Measurements from ENCODE around the gene RIOK3.

DNA sequence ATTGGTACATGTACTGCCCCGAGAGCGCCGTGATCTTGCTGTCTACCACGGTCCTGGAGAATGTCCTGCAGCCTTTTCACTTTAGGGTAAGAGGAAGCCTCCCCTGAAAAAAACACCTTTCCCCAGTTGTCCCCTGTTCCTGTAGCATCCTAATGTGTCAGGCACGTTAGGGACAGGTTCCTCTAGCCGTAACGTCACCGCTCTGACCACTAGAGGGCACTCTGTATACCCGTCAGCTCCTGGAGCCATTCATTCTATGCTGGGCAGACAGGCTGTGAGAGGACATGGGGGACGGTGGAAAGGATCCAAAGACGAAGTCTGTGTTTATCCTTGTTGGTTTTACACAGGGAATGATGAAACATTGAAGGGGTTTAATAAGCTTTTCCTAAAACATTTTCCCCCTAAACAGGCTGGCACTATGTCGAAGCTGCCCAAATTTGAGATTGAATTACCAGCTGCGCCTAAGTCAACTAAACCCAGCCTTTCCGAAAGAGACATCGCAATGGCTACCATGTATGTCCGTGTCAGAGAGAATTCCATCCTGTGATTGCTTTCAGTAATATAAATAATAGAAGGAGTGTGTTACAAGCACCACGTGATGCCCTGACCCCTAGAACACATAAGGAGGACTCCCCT is 62.9 kb downstream of the RIOK3 start:
- TF ChIP-seq, protein P1, sequence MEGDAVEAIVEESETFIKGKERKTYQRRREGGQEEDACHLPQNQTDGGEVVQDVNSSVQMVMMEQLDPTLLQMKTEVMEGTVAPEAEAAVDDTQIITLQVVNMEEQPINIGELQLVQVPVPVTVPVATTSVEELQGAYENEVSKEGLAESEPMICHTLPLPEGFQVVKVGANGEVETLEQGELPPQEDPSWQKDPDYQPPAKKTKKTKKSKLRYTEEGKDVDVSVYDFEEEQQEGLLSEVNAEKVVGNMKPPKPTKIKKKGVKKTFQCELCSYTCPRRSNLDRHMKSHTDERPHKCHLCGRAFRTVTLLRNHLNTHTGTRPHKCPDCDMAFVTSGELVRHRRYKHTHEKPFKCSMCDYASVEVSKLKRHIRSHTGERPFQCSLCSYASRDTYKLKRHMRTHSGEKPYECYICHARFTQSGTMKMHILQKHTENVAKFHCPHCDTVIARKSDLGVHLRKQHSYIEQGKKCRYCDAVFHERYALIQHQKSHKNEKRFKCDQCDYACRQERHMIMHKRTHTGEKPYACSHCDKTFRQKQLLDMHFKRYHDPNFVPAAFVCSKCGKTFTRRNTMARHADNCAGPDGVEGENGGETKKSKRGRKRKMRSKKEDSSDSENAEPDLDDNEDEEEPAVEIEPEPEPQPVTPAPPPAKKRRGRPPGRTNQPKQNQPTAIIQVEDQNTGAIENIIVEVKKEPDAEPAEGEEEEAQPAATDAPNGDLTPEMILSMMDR (IDR thresholded peaks at IDR 0.05 in 4 of 5, conservative IDR thresholded peaks at IDR 0.05 in 1 of 5): peak; percentile 56 to 88 (median 75)
- no peak for TF ChIP-seq POLR2A (IDR thresholded peaks at IDR 0.05)
